Measurements from ENCODE around the gene KIF2C.

GRCh38 chr1:44760876-44761275 is 21.2 kb downstream of the KIF2C start:
- TF ChIP-seq GATAD2A (IDR thresholded peaks at IDR 0.05) (no peak), REST (IDR thresholded peaks at IDR 0.05; ENCODE audit: borderline replicate concordance) (no peak), REST (CRISPR knock-in tag; IDR thresholded peaks at IDR 0.05; ENCODE audit: low read depth) (no peak), HBP1 (CRISPR knock-in tag; IDR thresholded peaks at IDR 0.05) (no peak), FOXA1 (IDR thresholded peaks at IDR 0.05; ENCODE audit: borderline replicate concordance) (no peak), CTCF (IDR thresholded peaks at IDR 0.05 in 2 of 3, conservative IDR thresholded peaks at IDR 0.05 in 1 of 3; ENCODE audit: insufficient read depth in 2 of 3, low read depth in 1 of 3, low read length in 3 of 3) (no peak), NFYB (IDR thresholded peaks at IDR 0.05; ENCODE audit: extremely low read depth, insufficient read length) (no peak), TSHZ1 (CRISPR knock-in tag; IDR thresholded peaks at IDR 0.05) (no peak), SMARCA5 (IDR thresholded peaks at IDR 0.05) (no peak), SPI1 (IDR thresholded peaks at IDR 0.05; ENCODE audit: borderline replicate concordance, low read depth, low read length) (no peak), MYC (IDR thresholded peaks at IDR 0.05; ENCODE audit: low read depth, low read length) (no peak), MYC (CRISPR knock-in tag; IDR thresholded peaks at IDR 0.05; ENCODE audit: borderline replicate concordance, low read depth) (no peak), NCOA1 (IDR thresholded peaks at IDR 0.05; ENCODE audit: low read depth) (no peak), CBX8 (IDR thresholded peaks at IDR 0.05; ENCODE audit: borderline replicate concordance, extremely low read depth, low read depth, low read length, poor library complexity, severe bottlenecking) (no peak), MAZ (CRISPR knock-in tag; conservative IDR thresholded peaks at IDR 0.05 in 1 of 2, IDR thresholded peaks at IDR 0.05 in 1 of 2) (no peak), ZNF589 (CRISPR knock-in tag; IDR thresholded peaks at IDR 0.05; ENCODE audit: low read depth) (no peak)

Data from K562 (cell line).